ENCODE data around the gene SP110. TPM values are rescaled to one million over a fixed set of nuclear protein-coding genes. Genes with fewer than 3 reads are reported as not detected.

SP110 gene
- total RNA-seq, 2 donors from 2014 or later: 0.49 to 1.2 TPM

DNA sequence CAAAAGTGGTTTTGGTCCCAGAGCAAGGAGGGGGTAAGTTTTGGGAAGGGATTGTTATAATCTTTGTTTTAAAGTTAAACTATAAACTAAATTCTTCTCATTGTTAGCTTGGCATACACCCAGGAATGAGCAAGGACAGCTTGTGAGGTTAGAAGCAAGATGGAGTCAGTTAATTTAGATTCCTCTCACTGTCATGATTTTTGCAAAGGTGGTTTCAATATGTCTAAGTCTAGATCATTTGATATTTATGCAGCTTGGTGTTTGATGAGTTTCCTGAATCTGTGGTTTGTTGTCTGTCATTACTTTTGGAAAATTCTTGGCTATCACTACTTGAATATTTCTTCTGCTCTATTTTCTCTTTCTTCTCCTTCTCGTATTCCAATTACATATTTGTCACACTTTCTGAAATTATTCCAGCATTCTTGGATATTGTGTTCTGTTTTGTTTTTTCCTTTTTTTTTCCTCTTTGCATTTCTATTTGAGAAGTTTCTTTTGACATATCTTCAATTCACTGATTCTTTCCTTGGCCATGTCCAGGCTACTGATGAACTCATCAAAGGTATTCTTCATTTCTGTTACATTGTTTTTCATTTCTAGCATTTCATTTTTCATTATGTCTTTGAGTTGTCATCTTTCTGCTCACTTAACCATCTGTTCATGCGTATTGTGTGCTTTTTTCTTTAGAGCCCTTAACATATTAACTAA, 10.9 kb upstream of the SP110 start:
- peak overlapping the region; percentile 4 for H3K4me3 ChIP-seq (ENCODE audit: low read length)
- TF ChIP-seq, protein P1, sequence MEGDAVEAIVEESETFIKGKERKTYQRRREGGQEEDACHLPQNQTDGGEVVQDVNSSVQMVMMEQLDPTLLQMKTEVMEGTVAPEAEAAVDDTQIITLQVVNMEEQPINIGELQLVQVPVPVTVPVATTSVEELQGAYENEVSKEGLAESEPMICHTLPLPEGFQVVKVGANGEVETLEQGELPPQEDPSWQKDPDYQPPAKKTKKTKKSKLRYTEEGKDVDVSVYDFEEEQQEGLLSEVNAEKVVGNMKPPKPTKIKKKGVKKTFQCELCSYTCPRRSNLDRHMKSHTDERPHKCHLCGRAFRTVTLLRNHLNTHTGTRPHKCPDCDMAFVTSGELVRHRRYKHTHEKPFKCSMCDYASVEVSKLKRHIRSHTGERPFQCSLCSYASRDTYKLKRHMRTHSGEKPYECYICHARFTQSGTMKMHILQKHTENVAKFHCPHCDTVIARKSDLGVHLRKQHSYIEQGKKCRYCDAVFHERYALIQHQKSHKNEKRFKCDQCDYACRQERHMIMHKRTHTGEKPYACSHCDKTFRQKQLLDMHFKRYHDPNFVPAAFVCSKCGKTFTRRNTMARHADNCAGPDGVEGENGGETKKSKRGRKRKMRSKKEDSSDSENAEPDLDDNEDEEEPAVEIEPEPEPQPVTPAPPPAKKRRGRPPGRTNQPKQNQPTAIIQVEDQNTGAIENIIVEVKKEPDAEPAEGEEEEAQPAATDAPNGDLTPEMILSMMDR (conservative IDR thresholded peaks at IDR 0.05): no peak
- H3K27ac ChIP-seq (ENCODE audit: low read depth, low read length): no peak overlapping the region
- no peak overlapping the region for H3K4me3 Mint-ChIP-seq
- H3K9me3 Mint-ChIP-seq: peaks cover 24% of the 10 kb centered on the region
- peaks cover 2% of the 10 kb centered on the region for H3K4me1 Mint-ChIP-seq
- WGBS, 2 experiments (ENCODE audit: insufficient coverage in 1 of 2, insufficient read length in 1 of 2): 95% methylated on average over 2 of the region's 2 CpGs; no CpG with 5 or more reads in 1 of the 2 experiments
- H3K9me3 ChIP-seq (ENCODE audit: control insufficient read depth, low read length): peaks cover 17% of the 10 kb centered on the region
- H3K9ac ChIP-seq (ENCODE audit: extremely low read depth, low read length, poor library complexity, severe bottlenecking): no peak overlapping the region
- H3K36me3 Mint-ChIP-seq (ENCODE audit: low read depth): peaks cover 6% of the 10 kb centered on the region
- DNase-seq: no peak
- no peaks in the 10 kb centered on the region for H3K4me1 ChIP-seq (ENCODE audit: control insufficient read depth, insufficient read depth, low read length)
- H3K36me3 ChIP-seq (ENCODE audit: control insufficient read depth, insufficient read depth, low read length): no peaks in the 10 kb centered on the region
- H3K27me3 ChIP-seq (ENCODE audit: control insufficient read depth, insufficient read depth, low read length, poor library complexity, severe bottlenecking): no peaks in the 10 kb centered on the region
- H3K27ac Mint-ChIP-seq: peak overlapping the region; percentile 23
- no peaks in the 10 kb centered on the region for H3K27me3 Mint-ChIP-seq (ENCODE audit: insufficient read depth)

DNA sequence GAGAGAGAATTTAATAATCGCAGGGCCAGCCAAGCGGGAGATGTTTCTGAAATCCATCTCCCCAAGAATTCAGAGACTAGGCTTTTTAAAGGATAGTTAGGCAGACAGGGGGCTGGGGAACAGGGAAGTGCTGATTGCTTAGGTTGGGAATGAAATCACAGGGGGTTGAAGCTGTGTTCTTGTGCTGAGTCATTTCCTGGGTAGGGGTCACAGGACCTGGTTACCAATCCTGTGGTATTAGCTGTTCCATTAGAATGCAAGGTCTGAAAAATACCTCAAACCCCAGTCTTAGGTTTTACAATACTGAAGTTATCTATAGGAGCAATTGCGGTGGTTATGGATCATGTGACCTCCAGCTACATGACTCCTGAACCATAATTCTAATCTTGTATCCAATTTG, 10.3 kb upstream of the SP110 start:
- DNase-seq: peak; percentile 64
- H3K27ac Mint-ChIP-seq: peak overlapping the region; percentile 23

DNA sequence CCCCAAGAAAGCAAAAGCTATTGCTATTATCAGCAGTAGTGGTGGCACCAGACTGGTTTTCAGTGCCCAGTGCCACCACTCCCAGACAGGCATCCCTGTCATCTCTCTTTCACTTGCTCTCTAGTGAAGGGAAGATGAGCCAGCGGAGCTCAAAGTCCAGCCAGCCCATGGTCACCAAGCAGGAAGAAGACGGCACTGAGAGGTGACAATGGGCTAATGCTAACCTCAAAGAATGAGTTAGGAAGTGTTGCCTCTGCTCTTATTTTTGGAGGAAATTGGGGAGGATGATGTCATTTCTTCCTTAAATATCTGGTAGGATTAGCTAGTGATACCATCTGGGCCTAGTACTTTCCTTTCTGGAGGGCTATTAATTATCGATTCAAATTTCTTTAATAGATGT, 7.4 kb upstream of the SP110 start:
- peaks cover under 1% of the 10 kb centered on the region for H3K4me1 Mint-ChIP-seq
- H3K4me1 ChIP-seq (ENCODE audit: control insufficient read depth, insufficient read depth, low read length): no peaks in the 10 kb centered on the region
- WGBS, 2 experiments (ENCODE audit: insufficient coverage in 1 of 2, insufficient read length in 1 of 2): 94 to 100% methylated on average over 1 to 3 of the region's 3 CpGs
- no peaks in the 10 kb centered on the region for H3K27me3 ChIP-seq (ENCODE audit: control insufficient read depth, insufficient read depth, low read length, poor library complexity, severe bottlenecking)
- H3K36me3 ChIP-seq (ENCODE audit: control insufficient read depth, insufficient read depth, low read length): no peaks in the 10 kb centered on the region
- TF ChIP-seq, protein P1 (conservative IDR thresholded peaks at IDR 0.05): no peak
- peaks cover 17% of the 10 kb centered on the region for H3K9me3 ChIP-seq (ENCODE audit: control insufficient read depth, low read length)
- H3K4me3 ChIP-seq (ENCODE audit: low read length): no peak overlapping the region
- DNase-seq: no peak
- no peak overlapping the region for H3K27ac Mint-ChIP-seq
- no peak overlapping the region for H3K4me3 Mint-ChIP-seq
- H3K27me3 Mint-ChIP-seq (ENCODE audit: insufficient read depth): no peaks in the 10 kb centered on the region
- no peak overlapping the region for H3K27ac ChIP-seq (ENCODE audit: low read depth, low read length)
- H3K9me3 Mint-ChIP-seq: peaks cover 22% of the 10 kb centered on the region
- H3K36me3 Mint-ChIP-seq (ENCODE audit: low read depth): peaks cover 6% of the 10 kb centered on the region
- no peak overlapping the region for H3K9ac ChIP-seq (ENCODE audit: extremely low read depth, low read length, poor library complexity, severe bottlenecking)

More for the DNA sequence above, 10.3 kb upstream of the SP110 start:
- peaks cover 17% of the 10 kb centered on the region for H3K9me3 ChIP-seq (ENCODE audit: control insufficient read depth, low read length)
- no peak overlapping the region for H3K27ac ChIP-seq (ENCODE audit: low read depth, low read length)
- no peaks in the 10 kb centered on the region for H3K36me3 ChIP-seq (ENCODE audit: control insufficient read depth, insufficient read depth, low read length)
- H3K4me3 ChIP-seq (ENCODE audit: low read length): peak overlapping the region; percentile 4
- no peak overlapping the region for H3K9ac ChIP-seq (ENCODE audit: extremely low read depth, low read length, poor library complexity, severe bottlenecking)
- no peaks in the 10 kb centered on the region for H3K4me1 ChIP-seq (ENCODE audit: control insufficient read depth, insufficient read depth, low read length)
- WGBS, 2 experiments (ENCODE audit: insufficient coverage in 1 of 2, insufficient read length in 1 of 2): 83 to 96% methylated on average over 2 to 3 of the region's 3 CpGs
- TF ChIP-seq, protein P1 (conservative IDR thresholded peaks at IDR 0.05): no peak
- H3K4me1 Mint-ChIP-seq: peaks cover 2% of the 10 kb centered on the region
- peaks cover 24% of the 10 kb centered on the region for H3K9me3 Mint-ChIP-seq
- H3K27me3 Mint-ChIP-seq (ENCODE audit: insufficient read depth): no peaks in the 10 kb centered on the region
- no peaks in the 10 kb centered on the region for H3K27me3 ChIP-seq (ENCODE audit: control insufficient read depth, insufficient read depth, low read length, poor library complexity, severe bottlenecking)
- no peak overlapping the region for H3K4me3 Mint-ChIP-seq
- H3K36me3 Mint-ChIP-seq (ENCODE audit: low read depth): peaks cover 6% of the 10 kb centered on the region
